Right lobe of liver (tissue), 6 donors: ENCODE data around the gene CNTN3. TPM values are rescaled to one million over a fixed set of nuclear protein-coding genes. Genes with fewer than 3 reads are reported as not detected.

Source experiments
- ATAC-seq, 4 donors: fragments of 200-7000 bp; cut with Tn5 transposase; one replicate each; pipeline ENCODE4 v1.9.1; 2020; ENCODE audit warnings: mild to moderate bottlenecking in 4 of 4, moderate library complexity in 4 of 4
- DNase-seq, 3 donors: peaks; one replicate each; pipeline ENCODE4 v3.0.0-alpha.2; 2020
- H3K27ac ChIP-seq, 3 donors: fragments of 200-600 bp; one replicate each; pipeline ENCODE4 v1.8.0; 2022
- H3K27me3 ChIP-seq, 2 donors: fragments of 200-600 bp; one replicate each; pipeline ENCODE4 v1.8.0; 2022
- H3K36me3 ChIP-seq, 4 donors: fragments of 200-600 bp; sonication (generic) in 1 of 4; one replicate each; pipeline versions ENCODE4 v1.5.1 to v1.8.0; 2017 to 2022; ENCODE audit warnings: control low read depth in 1 of 4
- H3K4me1 ChIP-seq, 4 donors: fragments of 200-600 bp; sonication (generic) in 1 of 4; one replicate each; pipeline versions ENCODE4 v1.5.1 to v1.8.0; 2017 to 2022; ENCODE audit warnings: control low read depth in 1 of 4
- H3K4me3 ChIP-seq, 3 donors: fragments of 200-600 bp; one replicate each; pipeline ENCODE4 v1.8.0; 2022
- H3K9me3 ChIP-seq, 4 donors: fragments of 200-600 bp; sonication (generic) in 1 of 4; one replicate each; pipeline versions ENCODE4 v1.5.1 to v1.8.0; 2017 to 2022; ENCODE audit warnings: control low read depth in 1 of 4
- CTCF ChIP-seq, 4 donors: fragments of 200-600 bp in 3 of 4; fragments of 450-650 bp in 1 of 4; IDR thresholded peaks; one replicate each; pipeline versions ENCODE4 v1.5.1 to v1.8.0; 2016 to 2022; ENCODE audit warnings: antibody characterized with exemption in 4 of 4, mild to moderate bottlenecking in 2 of 4
- POLR2A ChIP-seq: fragments of 450-650 bp; IDR thresholded peaks from one replicate; pipeline ENCODE4 v1.6.1; 2017; ENCODE audit warnings: antibody characterized with exemption, mild to moderate bottlenecking
- WGBS: methylation state at CpG from one replicate; pipeline ENCODE4 v1.1.6; 2018; ENCODE audit warnings: low coverage, low lambda C conversion rate; ENCODE audit not compliant: insufficient coverage; ENCODE audit errors: missing lambda C conversion rate; 5-methylcytosine and 5-hydroxymethylcytosine counted together
- intact Hi-C, 2 donors: fragments of 100-400 bp; cut with DNase I; formaldehyde crosslinking; loops; one replicate each; pipeline versions ENCODE4 v1.11.2 to v1.14.1; 2022
- total RNA-seq, 6 experiments: library from RNA; depleted of rRNA in 2 of 6; stranded (reverse); fragments of >200 nt in 2 of 6; fragmentation: NEBNext Ultra II Directional in 3 of 6; extraction: Animal tissue kit (Norgen Biotek cat#: 25700) in 3 of 6; gene quantifications; one replicate each; pipeline versions ENCODE4 v1.1.0 to v1.2.4, GENCODE V29; 2016 to 2023
- donor health status: DM: no; HTN: yes; CAD: no.
- donor health status: DM: no; HTN: no; CAD: no.
- donor health status: DM: no; HTN: no; CAD: no.
- donor health status: DM: no; HTN: yes; CAD: no.
- donor health status: DM: no; HTN: yes; CAD: no.

Gene CNTN3
- total RNA-seq, 6 experiments from 2014 or later = 2.3 to 6.2 (median 4.3) TPM

- no peaks in the 10 kb centered on the region for H3K4me1 ChIP-seq
- no peak for DNase-seq
- no peak overlapping the region for H3K27ac ChIP-seq
- no peaks in the 10 kb centered on the region for H3K9me3 ChIP-seq
- WGBS = 57% methylated on average over 1 of the region's 2 CpGs
- intact Hi-C loops = no loop called here
- no peak for ATAC-seq
- no peak for TF ChIP-seq POLR2A
- TF ChIP-seq CTCF (IDR thresholded peaks at IDR 0.05) = no peak
- no peaks in the 10 kb centered on the region for H3K27me3 ChIP-seq
- H3K36me3 ChIP-seq = no peaks in the 10 kb centered on the region
- H3K4me3 ChIP-seq = no peak overlapping the region
These were observed 11.2 kb downstream of the CNTN3 start for GRCh38 chr3:74603292-74603691.

- Histone ChIP-seq H3K27me3 (no peaks in the 10 kb centered on the region), H3K4me1 (no peaks in the 10 kb centered on the region), H3K9me3 (no peaks in the 10 kb centered on the region), H3K36me3 (no peaks in the 10 kb centered on the region), H3K27ac (no peak overlapping the region), H3K4me3 (no peak overlapping the region)
- ATAC-seq (no peak), DNase-seq (no peak)
- intact Hi-C loops = no loop called here
- 75% methylated on average over 2 of the region's 2 CpGs for WGBS
- TF ChIP-seq CTCF (IDR thresholded peaks at IDR 0.05) (no peak), POLR2A (no peak)
These were observed 12.0 kb downstream of the CNTN3 start for GRCh38 chr3:74602471-74602870.

GRCh38 chr3:74601793-74602192 lies 12.7 kb downstream of the CNTN3 start:
- intact Hi-C loops = no loop called here
- no peak for ATAC-seq
- Histone ChIP-seq H3K36me3 (no peaks in the 10 kb centered on the region), H3K27me3 (no peaks in the 10 kb centered on the region), H3K27ac (no peak overlapping the region), H3K9me3 (no peaks in the 10 kb centered on the region), H3K4me1 (no peaks in the 10 kb centered on the region), H3K4me3 (no peak overlapping the region)
- no peak for TF ChIP-seq CTCF (IDR thresholded peaks at IDR 0.05)
- WGBS = 75% methylated on average over 2 of the region's 2 CpGs
- DNase-seq = no peak

- intact Hi-C loops = no loop called here
- whole genome bisulfite sequencing = no CpG with 5 or more reads among the region's 2 CpGs
- H3K4me1 ChIP-seq = no peaks in the 10 kb centered on the region
- no peak overlapping the region for H3K4me3 ChIP-seq
- H3K9me3 ChIP-seq = no peaks in the 10 kb centered on the region
- no peaks in the 10 kb centered on the region for H3K36me3 ChIP-seq
- ATAC-seq (peak; percentile 38 to 97 (median 76)), DNase-seq (peak in 1 of 3 donors; percentile 21)
- TF ChIP-seq CTCF (IDR thresholded peaks at IDR 0.05) (no peak), POLR2A (no peak)
- H3K27ac ChIP-seq = no peak overlapping the region
- no peaks in the 10 kb centered on the region for H3K27me3 ChIP-seq
These were observed 14.9 kb downstream of the CNTN3 start for GRCh38 chr3:74599564-74599963.

- intact Hi-C loops = no loop called here
- Histone ChIP-seq H3K4me3 (no peak overlapping the region), H3K36me3 (no peaks in the 10 kb centered on the region), H3K9me3 (peaks cover 0 to 4% (median 0%) of the 10 kb centered on the region in 4 donors), H3K27me3 (no peaks in the 10 kb centered on the region), H3K27ac (peak overlapping the region in 2 of 3 donors; percentile 6 to 45), H3K4me1 (peaks cover 0 to 6% (median 2%) of the 10 kb centered on the region in 4 donors)
- WGBS = 31% methylated on average over 3 of the region's 3 CpGs
- DNase-seq (no peak), ATAC-seq (peak; percentile 70 to 92 (median 82))
- TF ChIP-seq CTCF (IDR thresholded peaks at IDR 0.05) = no peak
- no peak for TF ChIP-seq POLR2A
These were observed 21.3 kb downstream of the CNTN3 start for GRCh38 chr3:74593152-74593551.
